Measurements from ENCODE around the gene IAPP.

DNA sequence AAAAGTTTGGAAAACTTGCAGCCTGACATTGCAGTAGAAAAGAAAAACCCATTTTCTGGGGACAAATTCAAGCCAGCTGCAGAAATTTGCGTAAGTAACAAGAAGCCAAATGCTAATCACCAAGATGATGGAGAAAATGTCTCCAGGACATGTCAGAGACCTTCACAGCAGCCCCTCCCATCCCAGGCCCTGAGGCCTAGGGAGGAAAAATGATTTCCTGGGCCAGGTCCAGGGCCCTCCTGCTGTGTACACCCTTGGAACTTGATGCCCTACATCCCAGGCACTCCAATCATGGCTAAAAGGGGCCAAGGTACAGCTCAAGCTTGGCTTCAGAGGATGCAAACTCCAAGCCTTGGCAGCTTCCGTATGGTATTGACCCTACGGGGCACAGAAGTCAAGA is 14.5 kb downstream of the IAPP start:
- TF ChIP-seq, protein P1, sequence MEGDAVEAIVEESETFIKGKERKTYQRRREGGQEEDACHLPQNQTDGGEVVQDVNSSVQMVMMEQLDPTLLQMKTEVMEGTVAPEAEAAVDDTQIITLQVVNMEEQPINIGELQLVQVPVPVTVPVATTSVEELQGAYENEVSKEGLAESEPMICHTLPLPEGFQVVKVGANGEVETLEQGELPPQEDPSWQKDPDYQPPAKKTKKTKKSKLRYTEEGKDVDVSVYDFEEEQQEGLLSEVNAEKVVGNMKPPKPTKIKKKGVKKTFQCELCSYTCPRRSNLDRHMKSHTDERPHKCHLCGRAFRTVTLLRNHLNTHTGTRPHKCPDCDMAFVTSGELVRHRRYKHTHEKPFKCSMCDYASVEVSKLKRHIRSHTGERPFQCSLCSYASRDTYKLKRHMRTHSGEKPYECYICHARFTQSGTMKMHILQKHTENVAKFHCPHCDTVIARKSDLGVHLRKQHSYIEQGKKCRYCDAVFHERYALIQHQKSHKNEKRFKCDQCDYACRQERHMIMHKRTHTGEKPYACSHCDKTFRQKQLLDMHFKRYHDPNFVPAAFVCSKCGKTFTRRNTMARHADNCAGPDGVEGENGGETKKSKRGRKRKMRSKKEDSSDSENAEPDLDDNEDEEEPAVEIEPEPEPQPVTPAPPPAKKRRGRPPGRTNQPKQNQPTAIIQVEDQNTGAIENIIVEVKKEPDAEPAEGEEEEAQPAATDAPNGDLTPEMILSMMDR (IDR thresholded peaks at IDR 0.05; ENCODE audit: insufficient read depth, low read depth, low read length) = no peak
- TF ChIP-seq EZH2 (IDR thresholded peaks at IDR 0.05; ENCODE audit: insufficient read depth, low read length) = no peak
